SKM-1 (cell line): Measurements from ENCODE around the gene ARHGAP25.
A peak's percentile ranks its signal among the peaks of the same experiment; 100 is the strongest.

Source experiments
- DNase-seq: peaks from one replicate; lab custom pipeline; 2025; ENCODE audit not compliant: unreplicated experiment; lab: John Stamatoyannopoulos, UW

ARHGAP25 gene

DNA sequence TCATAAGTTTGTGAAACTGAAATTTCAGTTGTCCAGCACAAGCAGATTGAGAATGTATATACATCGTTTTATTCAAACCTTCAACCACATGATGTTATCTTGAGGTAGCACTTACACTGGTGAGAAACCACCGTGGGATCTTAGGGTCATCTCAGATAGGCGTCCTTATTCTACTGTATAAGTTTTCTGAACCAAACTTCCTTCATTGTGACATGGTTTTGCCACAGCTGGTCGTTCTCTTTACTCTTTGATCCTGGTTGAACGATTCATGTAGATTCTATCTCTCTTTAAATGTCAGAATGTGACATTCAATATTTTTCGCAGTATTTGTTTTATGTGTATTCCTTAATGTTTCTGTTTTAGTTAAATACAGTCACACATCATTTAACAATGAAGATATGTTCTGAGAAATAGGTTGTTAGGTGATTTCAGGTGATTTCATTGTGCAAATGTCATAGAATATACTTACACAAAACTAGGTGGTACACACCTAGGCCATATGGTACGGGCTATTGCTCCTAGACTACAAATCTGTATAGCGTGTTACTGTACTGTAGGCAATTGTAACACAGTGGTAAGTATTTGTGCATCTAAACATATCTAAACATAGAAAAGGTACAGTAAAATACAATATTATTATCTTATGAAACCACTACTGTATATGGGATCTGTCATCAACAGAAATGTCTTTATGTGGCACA lies 17.9 kb upstream of the ARHGAP25 start:
- DNase-seq = no peak

DNA sequence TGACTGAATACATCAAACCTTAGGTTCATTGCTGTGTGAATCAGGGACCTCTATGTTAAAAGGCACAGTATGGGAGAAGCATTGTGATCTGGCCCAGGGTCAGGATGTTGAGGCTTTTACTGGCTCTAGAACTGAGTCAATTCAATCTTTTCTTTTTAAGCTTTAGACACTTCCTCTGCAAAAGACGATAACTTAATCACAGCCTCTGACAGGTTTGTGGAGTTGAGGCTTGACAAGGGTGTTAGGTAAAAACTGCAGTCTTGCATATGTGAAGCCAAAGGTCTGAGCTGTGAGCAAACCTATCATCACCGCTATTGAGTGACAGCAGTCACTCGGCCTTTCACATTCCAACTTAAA lies 17.3 kb upstream of the ARHGAP25 start:
- DNase-seq = no peak

DNA sequence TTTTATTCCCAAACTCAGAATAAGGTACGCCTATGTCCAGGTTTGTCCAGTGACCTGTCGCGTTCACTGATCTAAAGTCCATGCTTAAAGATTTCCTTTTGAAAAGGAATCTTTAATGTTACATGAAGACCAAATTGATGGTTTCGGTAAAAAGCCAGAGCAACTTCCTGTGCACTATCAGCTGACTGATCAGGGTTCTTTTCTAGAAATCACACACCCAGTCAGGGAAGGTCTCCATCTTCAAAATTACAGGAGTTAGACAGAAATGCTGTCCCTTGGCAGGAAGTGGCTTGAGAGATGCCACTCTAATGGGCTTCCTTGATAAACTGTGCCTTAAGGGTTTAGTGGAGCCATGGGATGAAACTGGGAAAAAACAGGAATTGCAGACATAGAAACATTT lies 14.7 kb upstream of the ARHGAP25 start:
- DNase-seq = no peak

DNA sequence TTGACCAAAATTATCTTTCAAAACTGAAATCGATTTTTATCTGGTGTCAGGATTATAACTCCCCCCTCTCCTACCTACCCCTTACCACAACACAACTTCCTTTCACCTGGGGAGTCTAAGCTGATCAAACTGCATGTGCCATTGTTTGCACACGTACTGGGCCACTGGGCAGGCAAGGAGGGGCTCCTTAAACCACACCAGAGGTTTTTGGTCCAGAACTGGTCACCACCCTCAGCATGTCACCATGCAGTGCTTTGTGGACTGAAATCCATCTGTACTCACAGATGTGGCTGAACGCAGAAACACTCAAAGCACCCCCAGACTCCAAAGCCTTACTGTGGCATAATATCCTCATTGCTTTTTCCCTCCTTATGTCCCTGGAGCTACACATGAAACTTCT lies 13.9 kb upstream of the ARHGAP25 start:
- DNase-seq = no peak

DNA sequence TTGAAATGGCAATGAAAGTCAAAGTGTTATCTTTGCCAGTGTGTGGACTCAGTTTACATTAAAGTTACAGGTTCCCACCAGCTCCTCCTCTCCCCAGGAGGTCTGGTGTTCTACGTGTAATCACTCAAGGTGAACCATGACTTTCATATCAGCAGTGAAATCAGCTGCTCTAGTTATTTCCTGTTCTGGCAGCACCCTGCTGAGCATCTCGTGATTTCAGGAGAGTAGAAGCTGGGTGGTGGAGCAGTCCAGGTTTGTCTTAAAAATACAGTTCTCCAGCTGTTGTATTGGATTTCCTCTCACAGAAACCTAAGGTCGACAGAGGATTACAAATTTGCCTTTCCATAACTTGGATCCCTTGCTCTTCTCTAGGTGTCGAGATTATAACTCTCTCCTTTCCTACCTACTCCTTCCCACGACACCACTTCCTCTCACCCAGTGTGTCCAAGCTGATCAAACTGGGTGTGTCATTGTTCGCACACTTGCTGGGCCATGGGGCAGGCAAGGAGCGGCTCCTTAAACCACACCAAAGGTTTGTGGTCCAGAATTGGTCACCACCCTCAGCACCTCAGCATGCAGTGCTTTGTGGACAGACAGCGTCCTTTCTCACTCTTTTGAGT lies 13.0 kb upstream of the ARHGAP25 start:
- no peak for DNase-seq

DNA sequence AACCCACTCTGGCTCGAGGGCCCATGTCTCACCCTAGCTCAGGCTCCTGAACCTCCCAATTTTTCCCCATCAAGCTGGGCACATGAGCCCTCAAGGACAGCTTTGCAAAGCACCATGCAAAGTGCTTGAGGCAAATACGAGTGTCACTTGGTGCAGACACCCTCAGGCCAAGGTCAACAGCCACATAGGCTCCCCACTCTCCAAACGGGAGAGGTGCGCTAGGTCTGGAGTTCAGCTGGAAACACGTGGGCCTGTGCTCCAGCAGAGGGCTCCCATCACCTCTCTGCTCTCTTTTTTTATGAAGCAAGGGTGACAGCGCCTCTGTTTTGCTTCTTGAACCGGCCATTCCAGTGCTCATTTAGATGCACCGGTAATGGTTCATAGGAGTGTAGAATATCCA lies 11.9 kb upstream of the ARHGAP25 start:
- DNase-seq = no peak

DNA sequence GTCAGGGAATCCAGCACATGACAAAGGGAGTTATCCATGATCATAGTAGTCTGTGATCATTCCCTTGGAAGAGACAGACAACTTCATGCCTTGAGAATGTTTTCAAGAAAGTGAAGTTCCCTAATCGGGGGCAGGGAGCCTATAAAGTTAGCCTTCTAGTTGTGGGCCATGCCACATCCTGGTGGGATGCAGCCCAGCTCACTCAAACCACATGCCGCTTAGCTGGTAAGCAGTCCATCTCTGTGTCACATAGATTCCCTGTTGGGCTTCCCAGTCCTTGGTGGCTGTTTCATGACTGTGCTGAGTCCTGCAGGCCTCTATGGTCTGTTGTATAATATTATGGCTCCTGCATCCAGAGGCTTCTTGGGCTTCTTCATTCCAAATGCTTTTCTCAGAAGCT lies 11.4 kb upstream of the ARHGAP25 start:
- no peak for DNase-seq

DNA sequence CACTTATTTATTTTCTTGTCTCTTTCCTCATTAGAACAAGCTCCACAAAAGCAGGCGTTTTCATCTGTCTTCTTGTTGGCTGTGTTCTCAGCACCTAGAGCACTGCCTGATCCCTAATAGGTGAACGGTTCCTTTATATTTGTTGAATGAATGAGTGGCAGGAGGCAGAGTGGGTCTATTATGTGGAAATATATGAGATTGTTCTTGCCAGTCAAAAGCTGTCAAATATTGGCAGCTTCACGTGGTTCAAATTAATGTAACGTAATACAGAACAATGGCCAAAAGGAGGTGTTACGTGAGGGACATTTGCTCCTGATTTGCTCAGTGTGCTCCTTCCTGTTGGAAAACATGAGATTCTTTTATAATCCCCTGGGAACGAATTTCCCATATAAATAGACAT lies 8.5 kb upstream of the ARHGAP25 start:
- DNase-seq = no peak

DNA sequence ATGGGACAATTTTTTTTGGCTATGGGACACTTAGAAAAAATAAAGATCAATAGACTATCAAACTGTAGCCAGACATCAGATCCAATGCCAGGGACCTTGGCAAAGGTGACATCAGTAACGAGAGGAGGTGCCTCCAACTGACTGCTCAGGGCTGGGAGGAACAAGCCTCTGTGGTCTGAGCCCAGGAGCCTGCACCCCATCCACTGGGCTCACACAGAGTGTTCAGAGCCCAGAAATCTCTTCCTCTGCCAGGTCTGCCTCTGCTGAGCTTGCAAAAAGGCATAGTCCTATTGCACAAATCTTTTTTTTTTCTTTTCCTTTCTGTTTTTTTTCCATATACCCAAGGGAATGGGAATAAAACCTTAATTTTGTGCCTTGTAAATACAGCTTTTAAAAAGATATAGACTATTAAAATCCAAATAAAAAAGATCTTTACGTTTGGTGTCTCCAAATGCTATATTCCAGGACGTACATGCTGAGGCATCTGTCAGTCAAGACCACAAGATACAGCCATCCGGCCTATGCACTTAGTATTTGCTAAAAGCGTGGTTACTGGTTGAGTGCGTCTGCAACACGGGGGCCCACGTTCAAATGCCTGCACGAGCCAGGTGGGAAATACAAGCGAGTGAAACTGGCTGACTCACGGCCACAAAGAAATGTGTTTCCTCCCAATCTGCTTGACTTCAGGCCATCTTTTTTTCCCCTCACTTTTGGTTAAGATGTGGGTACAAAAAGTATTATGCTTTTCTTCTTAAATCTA lies 7.8 kb upstream of the ARHGAP25 start:
- DNase-seq = peak; percentile 49

DNA sequence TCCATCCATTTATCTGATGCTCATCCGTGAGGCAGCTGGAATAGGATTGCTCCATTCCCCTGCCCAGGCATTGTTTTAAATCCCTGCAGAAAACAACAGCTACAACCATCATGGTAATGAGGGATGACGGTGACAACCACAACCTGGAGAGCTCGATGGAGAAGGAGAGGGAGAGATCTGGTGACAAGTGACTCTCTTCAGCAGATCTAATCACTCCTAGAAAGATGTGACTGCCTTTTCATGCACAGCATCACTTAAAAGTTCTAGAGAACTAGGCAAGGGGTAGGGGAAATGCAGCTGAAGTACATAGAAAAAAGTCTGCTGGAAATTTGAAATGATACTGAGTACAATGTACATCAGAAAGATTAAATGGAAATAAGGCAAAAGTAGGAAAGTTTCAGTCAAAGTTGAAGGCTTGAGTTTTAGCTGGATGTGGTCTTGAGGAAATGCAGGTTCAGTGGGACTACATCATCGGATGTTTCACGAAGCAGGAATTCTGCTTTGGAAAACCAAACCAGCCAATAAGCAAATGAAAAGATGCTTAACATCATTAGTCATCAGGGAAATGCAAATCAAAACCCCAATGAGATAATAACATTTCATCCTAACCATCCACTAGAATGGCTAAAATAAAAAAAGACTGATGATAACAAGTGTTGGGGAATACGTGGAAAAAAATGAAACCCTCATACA lies 6.8 kb upstream of the ARHGAP25 start:
- DNase-seq = no peak

DNA sequence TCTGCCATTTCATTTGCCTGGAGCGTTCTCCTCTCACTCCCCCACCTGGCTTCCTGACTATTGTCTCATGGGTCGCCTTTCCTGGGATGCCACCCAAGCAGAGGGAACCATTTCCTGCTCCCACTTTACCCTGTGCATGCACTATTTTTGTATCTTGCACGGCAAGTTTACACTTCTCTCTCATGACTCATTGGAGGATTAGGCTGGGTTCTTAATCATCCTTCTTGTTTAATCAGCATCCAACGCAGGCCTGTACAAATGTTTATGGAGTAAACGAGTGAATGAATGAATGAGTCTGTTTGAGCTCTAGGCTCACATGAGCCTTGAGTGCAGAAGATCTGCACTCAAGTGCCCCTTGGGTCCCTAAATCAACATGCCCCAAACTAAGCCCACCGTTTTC lies 3.8 kb upstream of the ARHGAP25 start:
- DNase-seq = no peak

DNA sequence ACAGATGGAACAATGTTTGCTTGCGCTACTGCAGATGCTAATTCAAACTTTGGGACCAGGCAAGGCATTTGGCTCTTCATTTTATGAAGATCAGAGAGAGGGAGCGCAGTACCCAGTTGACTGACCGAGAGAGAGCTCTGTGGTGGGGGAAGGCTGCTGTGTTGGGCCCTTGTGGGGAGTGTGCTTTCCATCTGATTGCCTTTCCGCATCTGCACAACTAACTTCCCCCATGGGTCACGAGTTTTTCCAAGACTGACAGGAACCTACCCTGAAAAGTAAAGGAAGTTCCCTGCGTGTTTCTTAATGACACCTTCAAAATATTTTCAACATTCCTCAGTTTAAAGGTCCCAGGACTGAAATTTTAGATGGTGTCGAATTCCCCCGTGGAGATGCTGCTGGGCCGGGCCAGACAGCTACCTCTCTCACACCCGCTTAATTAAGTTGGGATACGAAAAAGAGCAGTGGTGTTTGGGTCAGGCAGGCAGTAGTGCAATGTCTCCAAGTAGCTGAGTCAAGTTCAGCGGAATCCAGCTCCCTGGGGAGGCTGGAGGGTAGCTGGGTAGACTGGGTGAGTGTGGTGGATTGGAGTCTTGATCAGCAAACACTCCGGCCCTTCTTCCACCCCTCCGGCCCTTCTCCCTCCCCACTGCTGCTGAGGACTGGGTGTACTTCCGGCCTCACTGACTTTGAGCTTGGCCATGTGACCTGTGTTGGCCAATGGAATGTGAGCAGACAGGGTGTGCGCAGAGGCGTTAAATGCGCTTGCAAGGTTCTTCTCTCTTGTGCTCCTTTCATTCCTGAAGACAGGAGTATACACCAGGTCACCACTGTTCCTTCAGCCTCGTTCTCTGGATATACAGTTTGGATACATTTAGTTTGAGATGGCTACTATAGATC lies 2.3 kb upstream of the ARHGAP25 start:
- no peak for DNase-seq

DNA sequence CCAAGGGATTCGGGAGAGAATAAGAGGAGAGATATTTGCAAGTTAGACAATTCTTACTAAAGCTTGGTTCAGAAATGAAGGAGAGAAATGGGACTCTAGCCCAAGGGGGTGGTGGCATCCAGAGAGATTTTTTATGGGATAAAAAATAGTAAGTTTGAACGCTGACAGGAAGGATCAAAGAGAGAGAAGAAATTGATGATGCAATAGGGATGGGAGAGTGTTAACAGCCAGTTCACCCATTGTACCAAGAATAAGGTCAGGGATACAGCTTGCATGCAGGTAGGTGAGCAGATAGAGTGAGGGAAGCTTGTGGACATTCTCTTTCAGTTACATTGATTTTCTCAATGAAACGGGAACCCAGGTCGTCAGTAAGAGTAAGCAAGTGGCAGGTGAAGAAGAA lies 1.2 kb upstream of the ARHGAP25 start:
- DNase-seq = no peak

DNA sequence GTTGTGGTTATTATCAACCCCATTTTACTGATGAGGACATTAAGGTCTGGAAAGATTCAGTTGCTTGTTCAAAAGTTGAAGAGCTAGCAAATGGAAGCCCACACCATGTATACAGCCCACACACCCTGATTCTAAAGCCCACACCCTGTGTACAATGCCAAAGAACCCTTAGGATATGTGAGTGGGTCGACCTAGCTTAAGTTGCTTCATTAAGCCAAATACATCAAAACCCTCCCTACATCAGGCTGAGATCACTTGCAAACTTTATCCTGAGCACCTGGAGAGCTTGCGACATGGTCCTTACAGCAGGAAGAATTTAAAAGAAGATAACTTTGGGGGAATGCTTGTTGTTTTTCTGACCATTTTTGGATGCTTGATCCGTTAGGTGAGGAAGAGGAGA lies 435 bp upstream of the ARHGAP25 start:
- DNase-seq = no peak

DNA sequence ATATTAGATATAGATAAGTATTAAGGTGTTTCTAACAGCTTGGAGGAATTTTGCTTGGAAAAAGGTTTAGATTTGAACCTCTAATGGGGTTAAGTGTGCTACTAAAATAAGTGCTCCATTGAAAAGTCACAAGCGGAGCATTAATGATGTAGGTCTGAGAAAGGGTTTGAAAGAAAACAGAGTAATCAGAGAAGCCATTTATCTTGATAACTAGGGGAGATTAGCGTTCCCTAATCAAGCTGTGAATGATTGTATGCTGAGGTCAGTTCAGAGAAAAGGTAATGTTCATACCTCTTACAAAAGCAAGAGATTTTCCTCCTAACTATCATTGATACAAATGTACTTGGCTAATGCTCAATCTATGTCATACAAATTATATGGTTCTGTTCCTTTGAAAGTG lies 1.5 kb downstream of the ARHGAP25 start:
- no peak for DNase-seq

DNA sequence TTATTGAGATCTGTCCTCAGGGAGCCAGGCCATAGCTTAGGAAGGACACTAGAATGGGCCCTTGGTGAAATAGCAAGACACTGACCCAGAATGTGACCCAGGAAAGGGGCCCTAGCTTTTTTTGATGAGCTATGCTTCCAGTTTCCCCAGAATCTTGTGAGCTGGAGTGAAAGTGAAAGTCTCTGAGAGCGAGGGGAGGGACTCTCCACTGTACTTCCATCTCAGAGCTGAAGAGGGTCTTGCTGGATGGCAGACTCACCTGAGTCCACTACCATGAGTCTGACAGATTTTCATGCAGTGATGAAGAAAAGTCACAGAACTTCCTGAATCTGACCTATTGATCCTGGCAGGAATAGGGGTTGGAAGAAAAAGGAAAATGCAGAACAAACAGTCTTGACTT lies 3.1 kb downstream of the ARHGAP25 start:
- DNase-seq = no peak

DNA sequence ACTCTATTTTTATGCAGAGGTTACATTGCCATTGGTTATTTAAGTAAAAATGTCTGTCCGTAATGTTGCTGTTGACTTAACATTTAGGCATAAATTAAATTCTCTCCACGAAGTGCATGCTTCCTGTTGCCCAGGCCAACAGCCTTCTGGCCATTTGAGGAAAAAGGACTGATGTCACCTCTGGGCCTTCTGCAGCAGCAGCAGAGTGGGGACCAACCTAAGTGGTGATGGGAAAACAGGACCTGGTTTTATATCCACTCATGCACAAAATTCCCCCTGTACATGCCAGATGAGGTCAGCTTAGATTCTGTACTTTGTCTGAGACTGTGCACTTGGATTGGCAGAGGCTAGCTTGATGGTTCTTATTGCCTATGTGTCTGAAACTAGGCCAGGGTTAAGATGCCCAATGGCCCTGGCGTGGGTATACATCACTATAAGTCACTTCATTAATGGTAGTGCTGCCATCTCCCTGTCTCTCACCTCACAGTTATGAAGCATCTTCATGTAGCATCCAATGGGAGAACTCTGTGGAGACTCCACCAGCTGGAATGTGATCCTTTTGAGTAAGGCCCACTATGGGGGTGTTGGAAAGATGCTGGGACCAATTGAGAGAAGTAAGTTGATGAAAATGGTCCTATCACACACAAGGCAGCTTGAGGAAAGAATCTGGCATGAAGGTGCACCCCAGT lies 4.4 kb downstream of the ARHGAP25 start:
- DNase-seq = no peak

DNA sequence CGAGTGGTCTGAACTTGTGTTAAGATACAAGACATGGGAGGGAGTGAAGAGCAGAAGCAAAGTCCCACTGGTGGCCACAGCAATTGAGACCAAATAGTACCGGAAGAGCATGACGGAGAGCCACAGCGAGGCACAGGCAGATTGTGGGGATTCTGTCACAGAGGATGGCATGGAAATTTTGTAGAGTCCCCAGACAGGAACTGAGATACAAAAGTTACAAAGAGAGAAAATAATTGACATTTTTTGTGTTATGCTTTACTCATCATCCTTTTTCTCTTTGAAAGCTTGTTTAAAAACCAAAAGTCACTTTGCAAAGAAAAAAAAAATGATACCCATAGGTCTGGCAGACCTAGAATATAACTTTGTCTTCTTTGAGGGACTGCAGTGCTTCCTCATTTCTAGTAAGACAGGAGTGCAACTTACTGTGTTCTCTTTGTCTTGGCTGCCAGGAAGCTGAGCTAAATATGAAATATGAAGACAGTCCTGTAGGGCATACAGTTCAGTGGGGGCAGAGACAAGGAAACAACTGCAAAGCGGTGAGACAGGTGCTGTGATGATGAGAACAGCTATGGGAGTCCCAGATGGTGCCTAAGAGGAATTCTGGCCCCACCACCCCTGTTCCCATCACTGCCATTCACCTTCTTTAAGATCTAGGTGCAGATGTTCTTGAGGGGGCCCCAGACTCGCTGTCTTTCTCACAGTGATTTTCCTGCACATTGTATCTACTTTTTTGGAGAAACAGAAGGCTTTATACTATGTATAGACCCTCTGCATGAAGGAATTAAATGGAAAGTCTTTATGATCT lies 5.2 kb downstream of the ARHGAP25 start:
- no peak for DNase-seq

DNA sequence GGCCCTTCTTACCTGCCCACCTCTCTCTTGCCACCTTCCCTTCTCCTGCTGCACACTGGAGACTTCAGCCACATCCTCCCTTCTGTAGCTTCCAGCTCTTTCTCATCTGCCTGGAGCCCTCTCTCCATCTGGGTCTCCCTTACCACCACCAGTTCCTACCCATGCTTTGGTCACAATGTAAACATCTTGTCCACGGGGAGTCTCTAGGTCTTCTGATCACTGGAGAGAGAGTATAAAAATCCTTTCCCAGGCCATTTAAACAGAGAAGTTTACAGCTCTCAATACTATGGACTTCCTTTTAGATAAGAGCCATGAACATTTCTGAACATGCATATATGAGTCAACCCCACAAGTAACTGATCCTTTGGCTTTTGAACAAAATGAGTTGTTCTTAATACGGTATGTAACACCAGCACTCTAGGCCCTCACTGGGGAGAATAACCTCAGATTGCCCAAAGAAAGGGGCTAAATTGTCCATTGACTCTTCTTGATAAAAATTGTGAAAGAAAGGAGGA lies 5.8 kb downstream of the ARHGAP25 start:
- DNase-seq = no peak
